Muscle layer of duodenum (tissue), 2 donors: ENCODE measurements around the gene ZBED1.
"Not testable (repeated sequence)": the region's sequence is repeated elsewhere in the genome, so short reads cannot be mapped to it uniquely, and the experiment has no call there.

Source experiments
- H3K27ac ChIP-seq: one replicate; pipeline ENCODE4 v1.7.0; 2013; ENCODE audit warnings: mild to moderate bottlenecking, low read length
- H3K27me3 ChIP-seq: one replicate; pipeline ENCODE4 v1.7.0; 2013; ENCODE audit warnings: low read depth, mild to moderate bottlenecking, control low read depth, low read length
- H3K36me3 ChIP-seq, 2 donors: one replicate each; pipeline ENCODE4 v1.7.0; 2013; ENCODE audit warnings: low read length in 2 of 2, control low read depth in 1 of 2, mild to moderate bottlenecking in 1 of 2; ENCODE audit not compliant: insufficient read depth in 2 of 2, control insufficient read depth in 1 of 2
- H3K4me1 ChIP-seq, 2 donors: one replicate each; pipeline ENCODE4 v1.7.0; 2013; ENCODE audit warnings: low read length in 2 of 2, mild to moderate bottlenecking in 2 of 2, control low read depth in 1 of 2, moderate library complexity in 1 of 2; ENCODE audit not compliant: insufficient read depth in 2 of 2, control insufficient read depth in 1 of 2
- H3K4me3 ChIP-seq, 2 donors: one replicate each; pipeline ENCODE4 v1.7.0; 2013; ENCODE audit warnings: low read length in 2 of 2, low read depth in 1 of 2, mild to moderate bottlenecking in 1 of 2
- H3K9me3 ChIP-seq, 2 donors: one replicate each; pipeline ENCODE4 v1.7.0; 2013; ENCODE audit warnings: low read length in 2 of 2, control low read depth in 1 of 2, mild to moderate bottlenecking in 1 of 2; ENCODE audit not compliant: control insufficient read depth in 1 of 2
- donor health status: healthy.

Gene ZBED1

GRCh38 chrX:2460821-2461710 is 39.7 kb downstream of the ZBED1 start:
- not testable (repeated sequence) for H3K27me3 ChIP-seq, H3K27ac ChIP-seq, H3K36me3 ChIP-seq, H3K9me3 ChIP-seq, H3K4me1 ChIP-seq, H3K4me3 ChIP-seq

GRCh38 chrX:2460048-2460447 is 40.7 kb downstream of the ZBED1 start:
- not testable (repeated sequence) for H3K27me3 ChIP-seq, H3K36me3 ChIP-seq, H3K27ac ChIP-seq, H3K4me1 ChIP-seq, H3K9me3 ChIP-seq, H3K4me3 ChIP-seq

- Histone ChIP-seq H3K36me3 (no peaks in the 10 kb centered on the region), H3K27me3 (no peaks in the 10 kb centered on the region), H3K4me3 (no peak overlapping the region), H3K9me3 (no peaks in the 10 kb centered on the region), H3K27ac (no peak overlapping the region), H3K4me1 (peaks cover 0 to 7% of the 10 kb centered on the region in 2 donors)
Observed at GRCh38 chrX:2458309-2458708, 42.5 kb downstream of the ZBED1 start.

GRCh38 chrX:2457289-2458133 is 43.3 kb downstream of the ZBED1 start:
- peaks cover 0 to 7% of the 10 kb centered on the region in 2 donors for H3K4me1 ChIP-seq
- peaks cover 0 to under 1% of the 10 kb centered on the region in 2 donors for H3K36me3 ChIP-seq
- H3K4me3 ChIP-seq, result no peak overlapping the region
- H3K27me3 ChIP-seq, result no peaks in the 10 kb centered on the region
- no peak overlapping the region for H3K27ac ChIP-seq
- no peaks in the 10 kb centered on the region for H3K9me3 ChIP-seq

- not testable (repeated sequence) for H3K36me3 ChIP-seq, H3K4me3 ChIP-seq, H3K27me3 ChIP-seq, H3K4me1 ChIP-seq, H3K27ac ChIP-seq, H3K9me3 ChIP-seq
Observed at GRCh38 chrX:2456091-2456490, 44.7 kb downstream of the ZBED1 start.

GRCh38 chrX:2454620-2455019 is 46.2 kb downstream of the ZBED1 start:
- not testable (repeated sequence) for H3K9me3 ChIP-seq, H3K27ac ChIP-seq, H3K36me3 ChIP-seq, H3K27me3 ChIP-seq, H3K4me3 ChIP-seq
- H3K4me1 ChIP-seq, result peaks cover 0 to 13% of the 10 kb centered on the region in 2 donors

GRCh38 chrX:2452799-2453198 is 48.0 kb downstream of the ZBED1 start:
- Histone ChIP-seq H3K27me3 (no peaks in the 10 kb centered on the region), H3K36me3 (peaks cover 0 to 3% of the 10 kb centered on the region in 2 donors), H3K27ac (no peak overlapping the region), H3K9me3 (no peaks in the 10 kb centered on the region), H3K4me3 (no peak overlapping the region), H3K4me1 (peaks cover 0 to 13% of the 10 kb centered on the region in 2 donors)

GRCh38 chrX:2452317-2452784 is 48.4 kb downstream of the ZBED1 start:
- no peak overlapping the region for H3K4me3 ChIP-seq
- peaks cover 0 to 13% of the 10 kb centered on the region in 2 donors for H3K4me1 ChIP-seq
- peaks cover 0 to 3% of the 10 kb centered on the region in 2 donors for H3K36me3 ChIP-seq
- H3K9me3 ChIP-seq, result no peaks in the 10 kb centered on the region
- H3K27me3 ChIP-seq, result no peaks in the 10 kb centered on the region
- H3K27ac ChIP-seq, result no peak overlapping the region

- Histone ChIP-seq H3K27ac (no peak overlapping the region), H3K36me3 (peaks cover 0 to 3% of the 10 kb centered on the region in 2 donors), H3K4me1 (peaks cover 0 to 13% of the 10 kb centered on the region in 2 donors), H3K27me3 (no peaks in the 10 kb centered on the region), H3K4me3 (no peak overlapping the region), H3K9me3 (no peaks in the 10 kb centered on the region)
Observed at GRCh38 chrX:2451501-2452316, 49.1 kb downstream of the ZBED1 start.

GRCh38 chrX:2450681-2451080 is 50.1 kb downstream of the ZBED1 start:
- H3K4me1 ChIP-seq, result peaks cover 0 to 13% of the 10 kb centered on the region in 2 donors
- no peak overlapping the region for H3K27ac ChIP-seq
- H3K4me3 ChIP-seq, result no peak overlapping the region
- no peaks in the 10 kb centered on the region for H3K27me3 ChIP-seq
- H3K36me3 ChIP-seq, result peaks cover 0 to 3% of the 10 kb centered on the region in 2 donors
- no peaks in the 10 kb centered on the region for H3K9me3 ChIP-seq
